GM12891 (cell line): ENCODE measurements around the gene CALU.

Source experiments
- DNase-seq: peaks from one replicate; pipeline ENCODE4 v3.0.0; 2011; ENCODE audit warnings: low spot score; ENCODE audit not compliant: insufficient read length
- FAIRE-seq: peaks from 2 replicates; lab custom pipeline; 2011; peaks lifted over from hg19 to GRCh38; lab: Jason Lieb, UNC
- PAX5 ChIP-seq: IDR thresholded peaks from 2 replicates; pipeline ENCODE4 v1.6.1; 2011; ENCODE audit warnings: low read length, moderate library complexity, mild to moderate bottlenecking; ENCODE audit not compliant: insufficient read depth, severe bottlenecking
- POLR2A ChIP-seq: IDR thresholded peaks from 2 replicates; pipeline ENCODE4 v1.6.1; 2011; ENCODE audit warnings: low read depth, low read length, control low read depth
- POLR2AphosphoS5 ChIP-seq: IDR thresholded peaks from 2 replicates; pipeline ENCODE4 v1.6.1; 2011; ENCODE audit warnings: low read depth, low read length, control low read depth
- POU2F2 ChIP-seq: IDR thresholded peaks from 2 replicates; pipeline ENCODE4 v1.6.1; 2011; ENCODE audit warnings: low read depth, mild to moderate bottlenecking, control low read depth, low read length, moderate library complexity
- SPI1 ChIP-seq: IDR thresholded peaks from 2 replicates; pipeline ENCODE4 v1.6.1; 2011; ENCODE audit warnings: low read depth, low read length, control low read depth
- TAF1 ChIP-seq: IDR thresholded peaks from 2 replicates; pipeline ENCODE4 v1.6.1; 2011; ENCODE audit warnings: low read depth, low read length, control low read depth

Gene CALU

DNA sequence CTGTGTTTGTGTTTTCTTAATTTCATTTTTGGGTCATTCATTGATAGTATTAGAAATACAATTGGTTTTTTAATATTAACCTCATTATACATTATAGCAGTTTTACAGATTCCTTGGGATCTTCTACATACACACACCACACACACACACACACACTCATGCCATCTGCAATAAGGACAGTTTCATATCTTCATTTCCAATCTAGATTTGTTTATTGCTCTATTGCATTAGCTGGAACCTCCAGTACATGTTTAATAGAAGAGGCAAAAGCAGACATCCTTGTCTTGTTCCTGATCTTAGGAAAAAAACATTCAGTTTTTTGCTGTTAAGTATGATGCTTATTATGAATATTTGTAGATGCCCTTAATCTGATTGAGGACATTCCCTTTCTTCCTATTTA, 17.8 kb upstream of the CALU start:
- TF ChIP-seq POU2F2 (no peak), POLR2AphosphoS5 (no peak), SPI1 (no peak), PAX5 (no peak), TAF1 (no peak)
- FAIRE-seq = no peak
- no peak for DNase-seq

DNA sequence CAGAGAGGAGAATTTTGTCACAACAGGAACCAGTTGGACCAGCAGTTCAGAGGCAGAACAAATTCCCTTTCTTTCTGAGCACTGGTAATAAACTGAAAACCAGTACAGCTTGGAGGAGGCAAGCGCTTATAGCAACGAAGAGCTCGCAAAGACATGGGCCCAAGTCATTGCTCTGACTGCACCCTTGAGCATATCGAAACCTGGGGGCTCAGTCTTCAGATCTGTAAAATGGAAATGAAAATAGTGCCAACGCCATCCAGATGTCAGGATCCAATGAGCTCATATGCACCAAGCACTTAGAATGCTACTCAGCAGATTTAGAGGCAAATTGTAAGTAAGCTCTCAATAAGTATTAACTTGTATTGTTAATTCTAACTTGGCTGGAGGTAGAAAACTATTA, 14.4 kb upstream of the CALU start:
- no peak for TF ChIP-seq POU2F2
- TF ChIP-seq POLR2AphosphoS5 = no peak
- TF ChIP-seq PAX5 = no peak
- TF ChIP-seq TAF1 = no peak
- TF ChIP-seq SPI1 = no peak
- no peak for TF ChIP-seq POLR2A
- no peak for FAIRE-seq
- DNase-seq = no peak

DNA sequence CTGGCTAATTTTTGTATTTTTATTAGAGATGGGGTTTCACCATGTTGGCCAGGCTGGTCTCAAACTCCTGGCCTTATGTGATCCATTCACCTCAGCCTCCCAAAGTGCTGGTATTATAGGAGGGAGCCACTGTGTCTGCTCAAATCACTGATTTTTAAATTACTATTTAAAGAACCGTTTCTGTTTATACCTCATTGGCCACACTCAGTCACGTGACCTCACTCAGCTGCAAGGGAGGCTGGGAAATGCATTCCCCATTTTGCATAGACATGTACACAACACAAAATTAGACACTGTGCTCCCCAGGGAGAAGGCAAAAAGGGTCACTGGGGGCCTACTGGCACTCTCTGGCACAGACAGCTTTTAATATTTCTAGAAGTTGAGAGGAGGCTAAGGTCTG, 13.6 kb upstream of the CALU start:
- FAIRE-seq (no peak), DNase-seq (no peak)
- TF ChIP-seq POLR2AphosphoS5 (no peak), POU2F2 (no peak), TAF1 (no peak), SPI1 (no peak), PAX5 (no peak), POLR2A (no peak)

DNA sequence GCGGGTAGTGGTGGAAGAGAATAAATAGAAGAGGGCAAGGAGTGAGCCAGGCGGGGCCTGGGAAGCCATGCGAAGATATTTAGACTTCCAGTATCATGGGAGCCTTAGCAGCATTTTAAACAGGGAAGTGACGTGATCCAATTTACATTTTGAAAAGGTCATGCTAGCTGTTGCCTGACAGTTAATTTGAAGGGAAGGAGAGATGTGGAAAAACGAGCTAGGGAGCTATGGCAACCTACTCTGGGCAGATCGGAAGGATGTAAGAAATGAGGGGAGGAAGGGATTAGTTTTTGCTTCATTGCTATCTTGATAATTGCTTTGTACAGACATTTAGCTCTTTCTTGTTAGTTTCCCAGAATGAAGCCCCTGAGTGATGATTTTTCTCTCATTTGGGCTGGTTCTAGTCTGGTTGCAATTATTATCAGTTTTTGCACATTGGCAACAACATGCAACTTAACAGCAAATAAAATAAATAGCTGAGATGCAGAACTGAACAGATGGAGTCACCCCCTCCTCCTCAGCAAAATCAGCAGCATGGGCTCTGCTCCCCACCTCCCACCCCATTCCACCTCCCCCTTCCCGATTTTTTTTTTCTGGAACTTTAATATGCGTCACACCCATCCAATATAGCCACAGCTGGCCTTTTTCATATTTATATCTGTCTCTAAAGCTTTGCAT, 13.0 kb upstream of the CALU start:
- DNase-seq = no peak
- FAIRE-seq = no peak
- TF ChIP-seq SPI1 = no peak
- TF ChIP-seq POLR2A = no peak
- no peak for TF ChIP-seq TAF1
- no peak for TF ChIP-seq PAX5
- TF ChIP-seq POU2F2 = no peak
- no peak for TF ChIP-seq POLR2AphosphoS5

DNA sequence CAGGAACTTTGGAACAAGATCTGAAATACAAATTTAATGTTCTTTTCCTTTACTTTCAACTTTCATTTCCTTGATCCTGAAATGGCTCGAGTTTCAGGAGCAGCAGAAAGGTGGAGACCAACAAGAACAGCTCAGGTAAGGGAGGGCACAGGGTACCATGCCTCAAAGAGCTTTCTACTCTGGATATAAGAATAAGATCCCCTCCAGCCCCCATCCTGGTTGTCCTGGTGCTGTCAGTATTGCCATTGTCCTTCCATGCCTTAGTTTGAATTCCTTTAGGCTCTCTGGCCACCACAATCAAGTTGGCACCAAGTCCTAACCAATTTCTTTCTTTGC, 12.5 kb upstream of the CALU start:
- TF ChIP-seq POU2F2 (no peak), POLR2A (no peak), PAX5 (no peak), SPI1 (no peak), TAF1 (no peak), POLR2AphosphoS5 (no peak)
- DNase-seq (no peak), FAIRE-seq (no peak)

DNA sequence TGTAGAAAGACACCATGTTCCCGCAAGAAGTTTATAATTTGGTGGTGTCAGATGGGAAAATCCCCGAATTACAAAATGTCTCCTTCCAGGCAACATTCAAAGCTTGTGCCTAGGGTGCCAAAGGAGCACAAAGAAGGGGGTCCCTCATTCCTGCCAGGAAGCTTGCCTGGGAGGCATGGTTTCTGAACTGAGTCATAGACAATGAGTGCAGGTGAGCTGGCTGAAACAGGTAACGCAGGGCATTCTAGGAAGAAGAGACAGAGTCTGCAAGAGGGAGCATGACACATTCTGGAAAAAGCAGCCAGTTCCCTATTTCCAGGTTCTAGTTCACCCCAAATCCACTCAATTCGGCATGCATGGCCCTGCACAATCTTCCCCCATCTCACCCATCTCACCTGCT, 11.9 kb upstream of the CALU start:
- FAIRE-seq = no peak
- no peak for DNase-seq
- TF ChIP-seq TAF1 (no peak), POLR2A (no peak), POLR2AphosphoS5 (no peak), PAX5 (no peak), SPI1 (no peak), POU2F2 (no peak)

DNA sequence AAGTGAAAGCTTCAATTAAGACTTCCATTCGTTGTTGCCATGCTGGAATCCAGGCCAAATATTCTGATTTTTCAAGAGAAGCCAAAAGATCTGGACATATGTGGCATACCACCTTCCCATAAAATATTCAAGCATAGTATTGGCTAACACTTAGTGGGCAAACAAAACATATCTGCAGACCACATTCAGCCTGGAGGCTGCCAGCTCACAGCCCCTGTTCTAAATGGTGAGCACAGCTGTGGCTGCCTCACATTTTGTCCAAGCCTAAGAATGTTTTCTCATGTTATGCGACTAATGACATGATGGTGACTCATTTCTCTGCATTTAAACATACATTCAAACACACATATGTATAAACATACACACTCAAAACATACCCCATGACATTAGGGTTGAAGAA, 10.6 kb upstream of the CALU start:
- no peak for TF ChIP-seq PAX5
- TF ChIP-seq POLR2AphosphoS5 = no peak
- no peak for TF ChIP-seq POU2F2
- no peak for TF ChIP-seq TAF1
- TF ChIP-seq POLR2A = no peak
- TF ChIP-seq SPI1 = no peak
- no peak for DNase-seq
- FAIRE-seq = no peak

DNA sequence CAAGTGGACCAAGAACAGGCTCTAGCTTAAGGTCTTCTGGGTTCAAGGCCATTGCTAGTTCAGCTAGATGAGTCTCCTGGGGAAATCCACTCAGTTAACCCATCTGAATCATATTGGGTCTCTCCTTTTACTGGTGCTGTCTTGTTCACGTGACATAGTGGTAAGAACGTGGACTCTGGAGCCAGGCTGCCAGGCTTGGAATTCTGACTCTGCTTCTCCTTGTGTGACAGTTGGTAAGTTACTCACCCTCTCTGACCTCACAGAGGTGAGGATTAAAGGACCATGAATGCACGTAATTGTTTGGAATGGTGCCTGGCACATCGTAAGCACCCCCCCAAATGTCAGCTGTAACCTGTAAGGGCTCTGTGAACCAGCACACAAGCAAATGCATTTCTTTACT, 9.7 kb upstream of the CALU start:
- DNase-seq (no peak), FAIRE-seq (no peak)
- TF ChIP-seq POLR2A (no peak), SPI1 (no peak), PAX5 (no peak), TAF1 (no peak), POLR2AphosphoS5 (no peak), POU2F2 (no peak)

DNA sequence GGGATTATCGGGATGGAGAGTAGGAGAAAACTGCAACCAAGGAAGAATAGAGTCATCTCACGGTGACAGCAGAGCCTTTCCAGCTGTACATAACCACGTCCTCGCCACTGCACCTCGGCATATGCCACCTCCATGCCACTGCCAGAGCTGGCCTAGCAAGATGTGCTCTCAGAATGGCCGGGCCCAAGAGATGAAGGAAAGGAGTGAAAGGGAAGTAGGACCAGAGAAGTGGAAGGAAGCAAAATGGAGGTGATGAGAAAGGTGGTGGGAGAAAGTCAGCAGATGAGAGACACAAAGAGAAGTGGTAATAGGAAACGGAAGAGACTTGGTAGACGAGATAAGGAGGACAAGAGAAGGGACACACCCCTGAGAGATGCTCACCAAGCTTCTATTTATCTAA, 8.0 kb upstream of the CALU start:
- no peak for FAIRE-seq
- no peak for DNase-seq
- TF ChIP-seq TAF1 = no peak
- no peak for TF ChIP-seq PAX5
- no peak for TF ChIP-seq POU2F2
- TF ChIP-seq POLR2AphosphoS5 = no peak
- TF ChIP-seq SPI1 = no peak
- TF ChIP-seq POLR2A = no peak

DNA sequence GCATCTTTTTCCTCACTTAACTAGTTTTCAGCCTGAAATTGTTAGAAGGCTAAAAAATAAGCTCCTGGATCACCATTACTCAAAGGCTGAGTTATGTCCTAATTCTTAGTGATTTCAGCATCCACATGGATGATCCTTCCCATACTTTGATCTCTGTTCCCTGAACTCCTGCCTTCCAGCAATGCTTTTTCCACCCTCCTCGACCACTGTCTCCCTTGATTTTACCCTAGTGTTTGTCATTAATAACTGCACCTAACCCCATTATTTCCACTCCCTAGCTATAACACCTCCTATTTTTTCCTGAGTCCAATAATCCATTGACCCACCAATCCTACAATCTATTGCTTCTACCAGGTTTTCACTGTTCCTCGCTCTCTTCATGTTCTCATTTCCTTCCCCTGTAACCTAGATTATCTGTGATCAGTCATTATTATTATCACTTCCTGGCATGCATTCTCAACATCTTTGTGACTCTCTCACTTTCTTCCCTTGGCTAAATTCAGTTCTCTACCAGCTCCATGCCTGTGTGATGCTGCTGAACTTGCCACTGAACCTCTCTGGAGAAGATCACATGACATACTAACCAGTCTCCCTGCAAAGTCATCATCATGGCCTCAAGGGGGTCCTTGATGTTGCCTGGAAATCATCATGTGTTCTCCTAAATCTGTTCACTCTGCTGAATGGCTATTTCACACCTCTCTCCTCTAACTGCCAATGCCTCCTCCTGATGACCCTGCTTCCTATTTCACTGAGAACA, 6.5 kb upstream of the CALU start:
- TF ChIP-seq POLR2A = no peak
- no peak for TF ChIP-seq POLR2AphosphoS5
- TF ChIP-seq PAX5 = no peak
- no peak for TF ChIP-seq TAF1
- TF ChIP-seq POU2F2 = no peak
- no peak for TF ChIP-seq SPI1
- FAIRE-seq (no peak), DNase-seq (no peak)
